Naive thymus-derived CD4-positive, alpha-beta T cell (primary cell): ENCODE results near the gene PEX26. TPM values are rescaled to one million over a fixed set of nuclear protein-coding genes. Genes with fewer than 3 reads are reported as not detected.
"Not testable (repeated sequence)": the region's sequence is repeated elsewhere in the genome, so short reads cannot be mapped to it uniquely, and the experiment has no call there.

Experiments used
- ATAC-seq: fragments of 150-1000 bp; cut with Tn5 transposase; 2 replicates; pipeline ENCODE4 v1.10.0; 2021; ENCODE audit warnings: mild to moderate bottlenecking, moderate library complexity
- CTCF ChIA-PET: fragments of 350-600 bp; sonication (Branson Sonifier 250); formaldehyde crosslinking; loops from one replicate; lab custom pipeline; 2021; ENCODE audit warnings: antibody characterized with exemption; lab: Charles Lee
- POLR2A ChIA-PET: fragments of 350-600 bp; sonication (Branson Sonifier 250); formaldehyde crosslinking; loops from one replicate; lab custom pipeline; 2021; ENCODE audit warnings: antibody characterized with exemption, inconsistent platforms; lab: Charles Lee
- DNase-seq, 9 donors: peaks; one replicate each; pipeline versions ENCODE4 v3.0.0 to v3.0.0-alpha.2; 2020 to 2022; ENCODE audit warnings: mixed read lengths in 1 of 9
- H3K27ac ChIP-seq: one replicate; pipeline ENCODE4 v1.7.0; 2013; ENCODE audit warnings: mild to moderate bottlenecking, low read depth, low read length, moderate library complexity
- H3K27me3 ChIP-seq, 2 donors: one replicate each; pipeline ENCODE4 v1.7.0; 2013; ENCODE audit warnings: low read length in 2 of 2, mild to moderate bottlenecking in 2 of 2, moderate library complexity in 2 of 2; ENCODE audit not compliant: control insufficient read depth in 2 of 2, insufficient read depth in 2 of 2
- H3K36me3 ChIP-seq, 3 experiments: 1 replicate in 2 of 3; 2 replicates in 1 of 3; pipeline ENCODE4 v1.7.0; 2013; ENCODE audit warnings: low read length in 3 of 3, mild to moderate bottlenecking in 3 of 3, moderate library complexity in 1 of 3; ENCODE audit not compliant: insufficient read depth in 3 of 3, control insufficient read depth in 2 of 3
- H3K4me1 ChIP-seq, 2 donors: one replicate each; pipeline ENCODE4 v1.7.0; 2013; ENCODE audit warnings: low read length in 2 of 2, mild to moderate bottlenecking in 2 of 2, moderate library complexity in 1 of 2; ENCODE audit not compliant: control insufficient read depth in 2 of 2, insufficient read depth in 2 of 2
- H3K4me3 ChIP-seq: 2 replicates; pipeline ENCODE4 v1.7.0; 2013; ENCODE audit warnings: mild to moderate bottlenecking, low read length
- H3K9me3 ChIP-seq, 3 experiments: 1 replicate in 2 of 3; 2 replicates in 1 of 3; pipeline ENCODE4 v1.7.0; 2013; ENCODE audit warnings: low read length in 3 of 3; ENCODE audit not compliant: control insufficient read depth in 2 of 3
- H3K27ac Mint-ChIP-seq, 9 donors: one replicate each; pipeline ENCODE4 v1.8.0; 2020 to 2022; ENCODE audit warnings: mixed read lengths in 9 of 9, mild to moderate bottlenecking in 8 of 9, moderate library complexity in 5 of 9, inconsistent platforms in 2 of 9
- H3K27me3 Mint-ChIP-seq, 5 donors: one replicate each; pipeline ENCODE4 v1.8.0; 2021 to 2022; ENCODE audit warnings: mixed read lengths in 5 of 5, mild to moderate bottlenecking in 1 of 5
- H3K36me3 Mint-ChIP-seq, 5 donors: one replicate each; pipeline ENCODE4 v1.8.0; 2020 to 2022; ENCODE audit warnings: mixed read lengths in 5 of 5, mild to moderate bottlenecking in 3 of 5, inconsistent platforms in 1 of 5
- H3K4me1 Mint-ChIP-seq, 7 donors: one replicate each; pipeline ENCODE4 v1.8.0; 2020 to 2022; ENCODE audit warnings: mixed read lengths in 7 of 7, mild to moderate bottlenecking in 3 of 7, inconsistent platforms in 1 of 7
- H3K4me3 Mint-ChIP-seq, 10 donors: one replicate each; pipeline ENCODE4 v1.8.0; 2020 to 2022; ENCODE audit warnings: mild to moderate bottlenecking in 10 of 10, mixed read lengths in 10 of 10, moderate library complexity in 6 of 10, inconsistent platforms in 2 of 10
- H3K9me3 Mint-ChIP-seq, 11 donors: one replicate each; pipeline ENCODE4 v1.8.0; 2020 to 2022; ENCODE audit warnings: mixed read lengths in 11 of 11, mild to moderate bottlenecking in 4 of 11, inconsistent platforms in 1 of 11, moderate library complexity in 1 of 11
- intact Hi-C, 2 donors: fragments of 100-400 bp; cut with micrococcal nuclease; formaldehyde crosslinking; loops; one replicate each; pipeline ENCODE4 v1.15.1; 2023
- polyA plus RNA-seq, 2 donors: library from polyadenylated mRNA; unstranded; fragments of 300-500 nt; fragmentation: Illumina TruSeq; gene quantifications; one replicate each; pipeline ENCODE4 v1.2.3, GENCODE V29; 2021
- total RNA-seq, 6 experiments: library from RNA in 5 of 6; stranded (reverse) in 5 of 6; gene quantifications; 1 replicate in 5 of 6; 2 replicates in 1 of 6; pipeline ENCODE4 v1.2.3 and lab custom pipeline; 2021 to 2026

Gene PEX26
- total and polyA plus RNA-seq, 7 experiments from 2014 or later, result 3.8 to 42.8 (median 30.7) TPM

DNA sequence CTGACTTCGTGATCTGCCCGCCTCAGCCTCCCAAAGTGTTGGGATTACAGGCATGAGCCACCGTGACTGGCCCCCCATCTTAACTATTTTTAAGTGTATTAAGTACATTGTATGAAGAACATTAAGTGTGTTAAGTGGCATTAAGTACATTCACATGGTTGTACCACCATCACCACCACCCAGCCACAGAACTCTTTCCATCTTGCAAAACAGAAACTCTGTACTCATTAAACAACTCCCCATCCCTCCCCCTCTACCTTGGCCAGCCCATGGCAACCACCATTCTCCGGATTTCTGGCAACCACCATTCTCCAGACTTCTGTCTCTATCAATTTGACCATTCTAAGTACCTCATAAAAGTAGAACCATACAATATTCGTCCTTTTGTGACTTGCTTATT lies 17.8 kb upstream of the PEX26 start:
- no peak for ATAC-seq
- Mint-ChIP-seq H3K36me3 (no peaks in the 10 kb centered on the region), H3K9me3 (peaks cover 0 to 1% (median 0%) of the 10 kb centered on the region in 11 donors), H3K27ac (no peak overlapping the region), H3K4me3 (no peak overlapping the region), H3K4me1 (peaks cover 0 to 7% (median 0%) of the 10 kb centered on the region in 7 donors), H3K27me3 (peaks cover 13 to 20% (median 15%) of the 10 kb centered on the region in 5 donors)
- POLR2A ChIA-PET, result no interaction called here
- Histone ChIP-seq H3K9me3 (no peaks in the 10 kb centered on the region), H3K36me3 (no peaks in the 10 kb centered on the region), H3K4me3 (no peak overlapping the region), H3K27me3 (no peaks in the 10 kb centered on the region), H3K4me1 (no peaks in the 10 kb centered on the region), H3K27ac (no peak overlapping the region)
- intact Hi-C loops, result no loop called here
- CTCF ChIA-PET, result no interaction called here
- DNase-seq, result no peak

DNA sequence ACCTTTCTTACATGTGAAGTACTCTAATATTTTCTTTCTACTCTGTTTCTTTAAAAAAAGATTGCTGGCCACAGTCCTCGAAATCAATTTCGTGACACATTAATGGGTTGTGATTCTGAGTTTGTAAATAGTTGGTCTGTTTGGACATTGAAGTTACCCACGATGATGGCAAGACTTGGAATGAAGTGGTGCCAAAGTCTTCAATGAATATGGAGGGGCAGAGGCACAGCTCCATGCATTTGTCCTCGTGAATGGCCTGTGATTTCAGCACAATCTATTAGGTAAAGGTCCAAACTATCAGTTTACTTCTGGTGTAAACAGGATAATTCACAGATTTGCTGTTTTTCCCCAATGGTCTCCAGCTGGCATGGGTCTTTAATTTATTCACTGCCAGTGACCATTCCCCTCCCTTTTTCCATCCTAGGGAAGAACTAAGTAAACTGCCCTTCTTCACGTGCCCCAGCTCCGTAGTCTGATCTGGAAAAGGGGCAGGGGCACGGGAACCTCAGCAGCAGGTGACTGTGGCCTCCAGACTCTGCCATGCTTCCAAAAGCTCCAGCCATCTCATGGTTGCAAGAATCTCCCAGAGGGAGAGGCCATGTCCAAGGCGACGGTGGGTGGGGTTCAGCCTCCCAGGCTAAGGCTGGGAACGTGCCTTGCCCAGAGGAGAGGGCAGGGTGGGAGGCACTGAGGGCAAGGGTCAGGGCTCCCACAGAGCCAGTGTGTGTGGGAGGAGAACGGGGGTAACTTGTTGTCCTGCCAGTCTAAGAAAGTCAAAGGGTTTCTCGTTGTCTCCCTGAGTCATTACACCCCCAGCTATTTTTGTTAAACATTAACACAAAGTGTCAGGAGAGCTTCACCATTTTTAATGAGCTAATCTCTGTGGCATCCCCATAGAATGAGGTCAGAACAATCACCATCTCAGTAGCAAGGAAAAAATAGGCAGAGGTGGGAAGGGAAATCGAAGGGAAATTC lies 16.9 kb upstream of the PEX26 start:
- Histone ChIP-seq H3K4me1 (no peaks in the 10 kb centered on the region), H3K27ac (no peak overlapping the region), H3K4me3 (no peak overlapping the region), H3K9me3 (no peaks in the 10 kb centered on the region), H3K36me3 (no peaks in the 10 kb centered on the region), H3K27me3 (no peaks in the 10 kb centered on the region)
- Mint-ChIP-seq H3K36me3 (no peaks in the 10 kb centered on the region), H3K27me3 (peaks cover 22 to 29% (median 24%) of the 10 kb centered on the region in 5 donors), H3K4me1 (peaks cover 0 to 6% (median 0%) of the 10 kb centered on the region in 7 donors), H3K4me3 (no peak overlapping the region), H3K27ac (no peak overlapping the region), H3K9me3 (peaks cover 0 to 3% (median 0%) of the 10 kb centered on the region in 11 donors)
- intact Hi-C loops, result no loop called here
- POLR2A ChIA-PET, result interaction anchor here (0.7 kb wide), 1 partner anchor 32 kb away, joined by 3 read pairs; no protein-coding TSS in a partner anchor
- CTCF ChIA-PET, result interaction anchor here (1.0 kb wide), 1 partner anchor 15 kb away, joined by 4 read pairs; no protein-coding TSS in a partner anchor
- ATAC-seq (no peak), DNase-seq (no peak)

DNA sequence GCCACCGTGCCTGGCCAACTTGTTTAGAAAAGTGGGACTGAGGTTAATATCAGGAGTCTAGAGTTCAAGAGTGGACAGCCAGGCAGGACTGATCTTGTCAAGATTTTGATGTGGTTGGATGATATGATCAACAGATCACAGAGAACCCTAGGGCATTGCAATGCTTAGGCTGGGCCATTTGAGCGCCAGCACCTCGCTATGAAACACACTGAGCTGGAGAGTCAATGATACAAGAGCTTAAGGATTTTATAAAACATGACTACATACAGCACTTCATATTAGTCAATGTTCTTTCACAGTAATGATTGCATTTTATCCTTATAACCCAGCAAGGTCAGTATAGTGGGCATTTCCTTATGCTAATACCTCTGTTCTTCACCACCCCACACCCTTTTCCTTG lies 15.4 kb upstream of the PEX26 start:
- intact Hi-C loops, result no loop called here
- Mint-ChIP-seq H3K36me3 (no peaks in the 10 kb centered on the region), H3K27ac (no peak overlapping the region), H3K27me3 (peaks cover 30 to 43% (median 36%) of the 10 kb centered on the region in 5 donors), H3K4me1 (peaks cover 0 to 3% (median 0%) of the 10 kb centered on the region in 7 donors), H3K9me3 (peaks cover 0 to 3% (median 0%) of the 10 kb centered on the region in 11 donors), H3K4me3 (no peak overlapping the region)
- Histone ChIP-seq H3K4me3 (no peak overlapping the region), H3K36me3 (no peaks in the 10 kb centered on the region), H3K4me1 (no peaks in the 10 kb centered on the region), H3K27me3 (no peaks in the 10 kb centered on the region), H3K9me3 (no peaks in the 10 kb centered on the region), H3K27ac (no peak overlapping the region)
- POLR2A ChIA-PET, result no interaction called here
- ATAC-seq, result no peak
- CTCF ChIA-PET, result no interaction called here
- DNase-seq, result no peak

DNA sequence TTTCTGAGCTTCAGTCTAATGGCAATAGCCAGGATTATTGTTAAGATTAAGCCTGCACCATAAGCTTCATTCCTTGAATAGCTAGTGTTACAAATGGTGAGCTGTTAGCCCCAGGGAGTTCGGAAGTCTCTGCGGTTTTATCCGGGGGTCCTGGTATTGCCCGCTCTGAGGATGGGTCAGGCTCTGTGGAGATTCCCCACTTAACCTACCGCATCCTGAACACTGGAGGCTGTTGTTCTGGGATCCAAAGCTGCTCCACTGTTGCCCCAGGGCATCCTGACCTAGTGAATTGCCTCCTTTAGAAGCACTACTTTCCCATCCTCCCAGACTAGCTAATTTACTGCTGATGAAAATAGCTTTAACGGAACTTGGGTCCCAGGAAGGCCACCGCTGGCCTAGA lies 14.5 kb upstream of the PEX26 start:
- H3K36me3 Mint-ChIP-seq, result no peaks in the 10 kb centered on the region
- intact Hi-C loops, result no loop called here
- POLR2A ChIA-PET, result no interaction called here

DNA sequence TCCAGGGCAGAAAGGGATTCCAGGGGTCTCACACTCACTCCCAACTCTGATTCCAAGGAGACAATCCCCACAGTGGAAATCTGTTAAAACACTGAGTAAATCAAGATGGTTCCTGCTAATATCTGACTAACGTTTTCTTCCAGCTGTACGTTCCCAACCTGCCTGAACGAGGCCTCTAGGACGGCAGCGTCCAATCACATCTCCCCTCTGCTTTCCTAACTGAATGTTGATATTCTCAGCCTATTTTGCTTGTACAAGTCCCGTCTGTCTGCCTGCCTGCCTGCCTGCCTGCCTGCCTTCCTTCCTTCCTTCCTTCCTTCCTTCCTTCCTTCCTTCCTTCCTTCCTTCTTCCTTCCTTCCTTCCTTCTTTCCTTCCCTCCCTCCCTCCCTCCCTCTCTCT lies 14.1 kb upstream of the PEX26 start:
- H3K9me3 Mint-ChIP-seq, H3K4me1 ChIP-seq, intact Hi-C loops, H3K9me3 ChIP-seq, POLR2A ChIA-PET, H3K4me1 Mint-ChIP-seq, H3K4me3 Mint-ChIP-seq, ATAC-seq, CTCF ChIA-PET, H3K27ac ChIP-seq, H3K36me3 ChIP-seq, H3K27ac Mint-ChIP-seq, H3K36me3 Mint-ChIP-seq, DNase-seq, H3K4me3 ChIP-seq, H3K27me3 ChIP-seq: not testable (repeated sequence)
- peaks cover 38 to 50% (median 46%) of the 10 kb centered on the region in 5 donors for H3K27me3 Mint-ChIP-seq

More for the DNA sequence above, 14.5 kb upstream of the PEX26 start:
- Histone ChIP-seq H3K4me1 (no peaks in the 10 kb centered on the region), H3K4me3 (no peak overlapping the region), H3K9me3 (no peaks in the 10 kb centered on the region), H3K27ac (no peak overlapping the region), H3K27me3 (no peaks in the 10 kb centered on the region), H3K36me3 (no peaks in the 10 kb centered on the region)
- CTCF ChIA-PET, result no interaction called here
- ATAC-seq (no peak), DNase-seq (no peak)
- no peak overlapping the region for H3K4me3 Mint-ChIP-seq
- H3K27ac Mint-ChIP-seq, result no peak overlapping the region
- peaks cover 0 to 3% (median 0%) of the 10 kb centered on the region in 7 donors for H3K4me1 Mint-ChIP-seq
- peaks cover 36 to 48% (median 44%) of the 10 kb centered on the region in 5 donors for H3K27me3 Mint-ChIP-seq
- peaks cover 0 to 3% (median 0%) of the 10 kb centered on the region in 11 donors for H3K9me3 Mint-ChIP-seq

DNA sequence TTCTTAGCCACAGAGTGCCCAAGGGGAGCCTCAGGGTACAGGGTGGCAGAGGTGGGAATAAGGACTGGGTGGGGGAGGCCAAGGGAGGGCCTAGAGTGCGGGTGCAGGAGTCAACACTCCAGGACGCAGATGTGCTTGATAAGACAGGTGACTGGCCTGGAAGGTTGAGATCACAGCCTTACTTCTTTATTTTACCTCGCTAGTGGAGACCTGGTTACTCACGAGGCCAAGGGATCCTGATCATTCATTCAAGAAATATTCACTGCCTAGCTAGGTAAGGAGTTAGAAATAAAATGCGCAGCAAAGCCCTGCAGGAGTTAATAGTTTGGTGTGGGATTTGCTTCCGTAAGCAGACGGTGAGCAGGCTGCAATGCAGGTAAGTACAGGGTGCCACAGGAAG lies 13.2 kb upstream of the PEX26 start:
- H3K36me3 Mint-ChIP-seq, result no peaks in the 10 kb centered on the region
- POLR2A ChIA-PET, result no interaction called here
- peak overlapping the region in 1 of 9 donors; percentile 54 for H3K27ac Mint-ChIP-seq
- H3K4me1 Mint-ChIP-seq, result peaks cover 0 to 3% (median 0%) of the 10 kb centered on the region in 7 donors
- no peak overlapping the region for H3K4me3 ChIP-seq
- no peak overlapping the region for H3K4me3 Mint-ChIP-seq
- DNase-seq (no peak), ATAC-seq (no peak)
- H3K4me1 ChIP-seq, result no peaks in the 10 kb centered on the region
- H3K27me3 ChIP-seq, result no peaks in the 10 kb centered on the region
- H3K36me3 ChIP-seq, result no peaks in the 10 kb centered on the region
- CTCF ChIA-PET, result interaction anchor here (1.7 kb wide), 1 partner anchor 11 kb away, joined by 6 read pairs; no protein-coding TSS in a partner anchor
- H3K9me3 Mint-ChIP-seq, result peaks cover 0 to 2% (median 0%) of the 10 kb centered on the region in 11 donors
- intact Hi-C loops, result no loop called here
- H3K27me3 Mint-ChIP-seq, result peaks cover 38 to 54% (median 43%) of the 10 kb centered on the region in 5 donors
- H3K27ac ChIP-seq, result no peak overlapping the region
- no peaks in the 10 kb centered on the region for H3K9me3 ChIP-seq
